Measurements from ENCODE around the gene LRRC42.

The LRRC42 gene

DNA sequence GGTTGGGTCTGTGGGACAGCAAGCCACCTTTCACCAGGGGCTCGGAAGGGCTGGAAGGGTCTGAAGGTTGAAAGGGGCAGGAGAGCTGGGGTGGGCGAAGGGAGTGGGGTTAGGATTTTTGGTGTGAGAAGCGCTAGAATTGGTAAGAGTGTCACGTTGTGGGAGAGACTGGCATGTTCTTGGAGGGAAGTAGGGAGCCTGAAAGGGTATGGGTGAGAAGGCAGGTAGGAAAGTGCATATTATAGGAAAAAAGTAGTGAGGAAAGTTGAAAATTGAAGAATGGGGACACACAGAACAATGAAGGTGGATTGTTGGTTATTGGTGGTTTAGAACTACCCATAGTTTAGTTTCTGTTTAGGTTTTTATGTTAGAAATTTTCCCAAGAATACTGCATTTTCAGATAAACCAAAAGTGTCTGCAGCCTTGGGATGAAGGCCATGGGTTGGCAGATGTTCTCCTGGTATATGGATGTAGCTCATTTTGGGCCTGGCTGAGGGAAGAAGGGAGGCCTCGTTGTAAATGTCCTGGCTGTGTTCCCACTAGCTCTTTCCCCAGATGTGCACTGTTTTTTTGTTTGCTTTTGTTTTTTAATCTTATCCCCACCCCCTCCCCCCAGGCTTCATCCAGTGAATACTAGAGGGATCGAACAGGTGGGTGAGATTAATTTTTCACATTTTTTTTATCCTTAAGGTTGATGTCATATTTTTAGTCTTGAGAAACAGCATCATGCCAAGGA lies 1.2 kb downstream of the LRRC42 start:
- no peak for DNase-seq (ENCODE audit: extremely low spot score)
- TF ChIP-seq L3MBTL2 (conservative IDR thresholded peaks at IDR 0.05) (no peak), FOXK2 (IDR thresholded peaks at IDR 0.05) (no peak), ZNF384 (IDR thresholded peaks at IDR 0.05) (no peak), SUZ12 (IDR thresholded peaks at IDR 0.05) (no peak), FOXA1 (IDR thresholded peaks at IDR 0.05) (no peak), FOXM1 (IDR thresholded peaks at IDR 0.05; ENCODE audit: borderline replicate concordance) (no peak), ARNT (IDR thresholded peaks at IDR 0.05) (no peak), BHLHE40 (IDR thresholded peaks at IDR 0.05; ENCODE audit: borderline replicate concordance) (no peak)
- ChIA-PET POLR2A (interaction anchor here (0.7 kb wide), 1 partner anchor 9 kb away, joined by 3 read pairs; no protein-coding TSS in a partner anchor), CTCF (interaction anchor here (0.6 to 2.7 kb wide), 7 partner anchors 12 to 1358 kb away, joined by 3 to 20 read pairs (median 4); no protein-coding TSS in a partner anchor)

DNA sequence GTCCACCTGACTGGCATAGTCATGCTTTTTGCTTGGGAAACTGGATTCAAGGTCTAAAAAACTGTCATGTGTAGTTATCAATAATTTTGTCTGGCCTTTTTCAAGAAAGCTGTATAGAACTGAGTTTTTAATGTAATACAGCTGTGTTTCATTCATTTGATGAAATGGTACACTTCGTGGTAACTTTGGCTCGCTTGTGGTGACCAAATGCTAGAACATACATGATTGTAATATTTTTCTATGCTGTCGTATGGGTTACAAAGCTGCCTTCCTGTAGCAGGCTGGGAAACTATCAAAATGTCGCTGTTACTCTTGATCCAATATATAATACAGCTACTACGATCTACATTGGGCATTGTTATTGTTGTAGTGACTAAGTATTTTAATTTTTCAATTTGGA lies 2.1 kb downstream of the LRRC42 start:
- CTCF ChIA-PET: interaction anchor here (1.1 to 2.7 kb wide), 5 partner anchors 11 to 88 kb away, joined by 3 to 20 read pairs (median 8); no protein-coding TSS in a partner anchor
- POLR2A ChIA-PET: interaction anchor here (0.7 to 1.4 kb wide), 2 partner anchors 8 to 69 kb away, joined by 3 read pairs; no protein-coding TSS in a partner anchor
- no peak for DNase-seq (ENCODE audit: extremely low spot score)
- TF ChIP-seq, protein P1, sequence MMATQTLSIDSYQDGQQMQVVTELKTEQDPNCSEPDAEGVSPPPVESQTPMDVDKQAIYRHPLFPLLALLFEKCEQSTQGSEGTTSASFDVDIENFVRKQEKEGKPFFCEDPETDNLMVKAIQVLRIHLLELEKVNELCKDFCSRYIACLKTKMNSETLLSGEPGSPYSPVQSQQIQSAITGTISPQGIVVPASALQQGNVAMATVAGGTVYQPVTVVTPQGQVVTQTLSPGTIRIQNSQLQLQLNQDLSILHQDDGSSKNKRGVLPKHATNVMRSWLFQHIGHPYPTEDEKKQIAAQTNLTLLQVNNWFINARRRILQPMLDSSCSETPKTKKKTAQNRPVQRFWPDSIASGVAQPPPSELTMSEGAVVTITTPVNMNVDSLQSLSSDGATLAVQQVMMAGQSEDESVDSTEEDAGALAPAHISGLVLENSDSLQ (IDR thresholded peaks at IDR 0.05): no peak
- no peak for TF ChIP-seq ARNT (IDR thresholded peaks at IDR 0.05)
- no peak for TF ChIP-seq ELF4 (IDR thresholded peaks at IDR 0.05)
- TF ChIP-seq TARDBP (IDR thresholded peaks at IDR 0.05): no peak
- TF ChIP-seq FOXK2 (IDR thresholded peaks at IDR 0.05): no peak
- TF ChIP-seq FOXA1 (IDR thresholded peaks at IDR 0.05): no peak
- TF ChIP-seq LEF1 (IDR thresholded peaks at IDR 0.05; ENCODE audit: borderline replicate concordance): no peak
- TF ChIP-seq CTBP1 (IDR thresholded peaks at IDR 0.05; ENCODE audit: borderline replicate concordance): no peak
- no peak for TF ChIP-seq L3MBTL2 (conservative IDR thresholded peaks at IDR 0.05)
- TF ChIP-seq BHLHE40 (IDR thresholded peaks at IDR 0.05; ENCODE audit: borderline replicate concordance): no peak
- no peak for TF ChIP-seq SUZ12 (IDR thresholded peaks at IDR 0.05)
- no peak for TF ChIP-seq HDGF (IDR thresholded peaks at IDR 0.05; ENCODE audit: borderline replicate concordance)
- no peak for TF ChIP-seq ZNF384 (IDR thresholded peaks at IDR 0.05)
- TF ChIP-seq FOXM1 (IDR thresholded peaks at IDR 0.05; ENCODE audit: borderline replicate concordance): no peak
- no peak for TF ChIP-seq NFRKB (IDR thresholded peaks at IDR 0.05)
- no peak for TF ChIP-seq SP1 (IDR thresholded peaks at IDR 0.05)

DNA sequence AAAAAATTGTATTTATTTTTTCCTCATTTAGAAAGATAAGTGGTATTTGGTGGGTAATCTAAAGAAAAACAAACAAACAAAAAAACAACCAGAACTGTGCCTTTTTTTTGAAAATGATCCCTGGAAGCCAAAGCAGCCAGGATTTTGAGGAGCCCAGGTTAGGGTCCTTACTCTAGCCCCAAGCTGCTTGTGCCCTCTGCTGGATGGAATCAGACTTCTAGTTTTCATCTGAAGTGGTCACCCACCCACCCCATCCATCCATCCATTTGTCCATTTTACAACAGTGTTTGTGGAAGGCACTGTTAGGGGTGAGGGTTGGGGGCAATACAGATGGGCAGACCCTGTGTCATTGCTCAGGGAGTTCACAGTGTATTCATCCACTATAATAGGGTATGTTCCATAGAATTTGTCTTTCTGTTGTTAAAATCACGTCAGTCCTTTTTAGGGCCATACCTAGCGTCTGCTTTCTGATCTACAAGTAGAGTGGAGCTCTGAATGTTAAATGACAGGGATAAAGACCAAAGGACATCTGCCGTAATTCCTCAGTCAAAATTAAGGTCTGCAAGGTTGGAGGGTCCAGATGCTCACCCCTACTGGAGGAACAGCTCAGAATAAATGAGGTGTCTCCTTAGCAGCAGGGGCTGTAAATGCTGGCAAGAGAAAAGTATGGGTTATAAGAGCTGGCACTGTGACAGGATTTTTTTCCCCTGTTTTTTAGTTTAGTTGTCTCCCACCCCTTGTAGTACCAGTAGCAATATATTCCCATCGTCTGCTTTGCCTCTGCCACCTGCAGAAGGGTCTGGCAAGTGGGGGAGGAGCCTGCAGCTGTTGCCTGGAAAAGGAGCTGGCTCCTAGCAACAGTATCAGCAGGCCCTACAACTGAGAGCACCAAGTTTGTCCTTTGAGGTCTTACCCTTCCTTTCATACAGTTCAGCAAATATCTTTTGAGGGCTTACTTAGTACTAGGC lies 3.2 kb downstream of the LRRC42 start:
- CTCF ChIA-PET: interaction anchor here (0.6 to 2.7 kb wide), 7 partner anchors 10 to 860 kb away, joined by 3 to 20 read pairs (median 6); no protein-coding TSS in a partner anchor
- DNase-seq (ENCODE audit: extremely low spot score): peak; percentile 43

DNA sequence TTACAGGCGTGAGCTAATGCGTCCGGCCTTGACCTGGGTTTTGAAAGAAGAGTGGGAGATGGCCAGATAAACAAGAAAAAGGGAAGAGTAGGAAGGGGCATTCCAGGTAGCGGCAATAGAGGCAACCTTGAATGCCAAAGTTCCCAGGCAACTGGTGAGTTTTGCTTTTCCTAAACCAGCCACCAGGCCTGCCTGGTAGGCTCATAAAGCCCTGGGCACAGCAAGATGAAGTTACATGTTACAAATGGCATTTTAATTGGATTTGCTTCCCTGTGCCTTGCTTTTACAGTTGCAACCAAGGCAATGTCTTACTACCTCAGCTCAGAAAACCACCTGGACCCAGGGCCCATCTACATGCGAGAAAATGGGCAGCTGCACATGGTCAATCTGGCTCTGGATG lies 5.5 kb downstream of the LRRC42 start:
- ChIA-PET CTCF (no interaction called here), POLR2A (no interaction called here)
- no peak for DNase-seq (ENCODE audit: extremely low spot score)

More for the DNA sequence above, 3.2 kb downstream of the LRRC42 start:
- POLR2A ChIA-PET: interaction anchor here (0.6 to 1.4 kb wide), 2 partner anchors 70 to 89 kb away, joined by 3 read pairs; no protein-coding TSS in a partner anchor
- TF ChIP-seq NFRKB (IDR thresholded peaks at IDR 0.05) (no peak), LEF1 (IDR thresholded peaks at IDR 0.05; ENCODE audit: borderline replicate concordance) (no peak), TARDBP (IDR thresholded peaks at IDR 0.05) (no peak), FOXM1 (IDR thresholded peaks at IDR 0.05; ENCODE audit: borderline replicate concordance) (no peak), HDGF (IDR thresholded peaks at IDR 0.05; ENCODE audit: borderline replicate concordance) (no peak), SP1 (IDR thresholded peaks at IDR 0.05) (no peak), ARNT (IDR thresholded peaks at IDR 0.05) (no peak), SUZ12 (IDR thresholded peaks at IDR 0.05) (no peak), CTBP1 (IDR thresholded peaks at IDR 0.05; ENCODE audit: borderline replicate concordance) (no peak)

DNA sequence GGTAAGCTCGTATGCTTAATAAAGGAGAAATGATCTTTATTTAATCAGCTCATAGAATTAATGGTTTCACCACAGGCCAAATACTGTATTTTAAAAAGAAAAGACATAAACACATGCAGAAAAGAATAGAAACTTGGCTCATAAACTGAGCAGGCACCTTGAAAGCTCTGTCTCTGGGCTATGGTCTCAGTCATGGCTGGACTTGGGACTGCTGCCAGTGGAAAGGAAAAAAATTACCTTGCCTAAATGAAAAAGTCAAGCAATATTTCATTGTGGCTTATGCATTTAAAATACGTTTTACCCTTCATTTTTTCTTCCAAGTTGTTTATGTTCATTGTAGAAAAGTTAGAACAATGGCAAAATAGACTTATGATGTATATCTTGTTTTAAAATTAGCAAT lies 8.0 kb downstream of the LRRC42 start:
- ChIA-PET CTCF (interaction anchor here (1.9 kb wide), 1 partner anchor 93 kb away, joined by 5 read pairs; no protein-coding TSS in a partner anchor), POLR2A (interaction anchor here (1.2 kb wide), 1 partner anchor 9 kb away, joined by 4 read pairs; the partner anchor contains the start of gene IFT25)
- DNase-seq (ENCODE audit: extremely low spot score): no peak
- TF ChIP-seq FOXK2 (IDR thresholded peaks at IDR 0.05) (no peak), ARNT (IDR thresholded peaks at IDR 0.05) (no peak), HDGF (IDR thresholded peaks at IDR 0.05; ENCODE audit: borderline replicate concordance) (no peak), ELF4 (IDR thresholded peaks at IDR 0.05) (no peak)

More for the DNA sequence above, 5.5 kb downstream of the LRRC42 start:
- TF ChIP-seq LEF1 (IDR thresholded peaks at IDR 0.05; ENCODE audit: borderline replicate concordance): no peak
- TF ChIP-seq ARNT (IDR thresholded peaks at IDR 0.05): no peak
- no peak for TF ChIP-seq BHLHE40 (IDR thresholded peaks at IDR 0.05; ENCODE audit: borderline replicate concordance)
- TF ChIP-seq, protein P1 (IDR thresholded peaks at IDR 0.05): no peak
- TF ChIP-seq TARDBP (IDR thresholded peaks at IDR 0.05): no peak
- no peak for TF ChIP-seq FOXA1 (IDR thresholded peaks at IDR 0.05)
- no peak for TF ChIP-seq NFRKB (IDR thresholded peaks at IDR 0.05)
- TF ChIP-seq SUZ12 (IDR thresholded peaks at IDR 0.05): no peak
- TF ChIP-seq L3MBTL2 (conservative IDR thresholded peaks at IDR 0.05): no peak
- no peak for TF ChIP-seq FOXM1 (IDR thresholded peaks at IDR 0.05; ENCODE audit: borderline replicate concordance)
- no peak for TF ChIP-seq HDGF (IDR thresholded peaks at IDR 0.05; ENCODE audit: borderline replicate concordance)
- no peak for TF ChIP-seq ELF4 (IDR thresholded peaks at IDR 0.05)
- no peak for TF ChIP-seq CTBP1 (IDR thresholded peaks at IDR 0.05; ENCODE audit: borderline replicate concordance)
- no peak for TF ChIP-seq ZNF384 (IDR thresholded peaks at IDR 0.05)
- TF ChIP-seq SP1 (IDR thresholded peaks at IDR 0.05): no peak
- no peak for TF ChIP-seq FOXK2 (IDR thresholded peaks at IDR 0.05)
